Epithelial cell of proximal tubule (primary cell): ENCODE results near the gene ABCC11. TPM values are rescaled to one million over a fixed set of nuclear protein-coding genes. Genes with fewer than 3 reads are reported as not detected.
A peak's percentile ranks its signal among the peaks of the same experiment; 100 is the strongest.

Experiments
- DNase-seq: peaks from one replicate; pipeline ENCODE4 v3.0.0-alpha.2; 2011; ENCODE audit warnings: low read depth
- H3K4me3 ChIP-seq: 2 replicates; pipeline ENCODE4 v1.5.1; 2011; ENCODE audit warnings: low read depth, mild to moderate bottlenecking, low read length
- total RNA-seq: library from RNA; depleted of rRNA; stranded (reverse); fragments of >200 nt; gene quantifications from 2 replicates; pipeline ENCODE4 v1.2.3, GENCODE V29; 2015
- TF ChIP-seq, protein P1 (sequence below): conservative IDR thresholded peaks from 2 replicates; pipeline ENCODE4 v1.5.1; 2012; ENCODE audit warnings: low read depth, mild to moderate bottlenecking, low read length

The ABCC11 gene
- total RNA-seq, 1 donor from 2014 or later: not detected

DNA sequence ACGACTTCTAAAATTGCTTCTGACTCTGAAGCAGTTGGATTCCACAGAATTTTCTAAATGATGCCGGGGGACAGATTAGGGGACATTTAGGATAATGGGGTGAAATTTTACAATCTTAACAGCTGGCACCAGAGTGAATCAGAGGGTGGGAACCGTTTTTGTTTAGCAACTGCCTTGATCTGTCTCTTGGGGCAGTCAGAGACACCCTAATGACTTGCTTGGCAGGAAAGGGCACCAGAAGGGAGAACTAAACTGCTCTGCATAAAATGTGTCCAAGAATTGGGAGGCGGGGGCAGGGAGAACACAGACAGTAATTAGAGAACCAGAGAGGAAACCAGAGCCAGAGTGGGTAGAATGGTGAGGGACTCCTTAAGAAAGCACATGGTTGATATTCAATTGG is 85.4 kb downstream of the ABCC11 start:
- TF ChIP-seq, protein P1, sequence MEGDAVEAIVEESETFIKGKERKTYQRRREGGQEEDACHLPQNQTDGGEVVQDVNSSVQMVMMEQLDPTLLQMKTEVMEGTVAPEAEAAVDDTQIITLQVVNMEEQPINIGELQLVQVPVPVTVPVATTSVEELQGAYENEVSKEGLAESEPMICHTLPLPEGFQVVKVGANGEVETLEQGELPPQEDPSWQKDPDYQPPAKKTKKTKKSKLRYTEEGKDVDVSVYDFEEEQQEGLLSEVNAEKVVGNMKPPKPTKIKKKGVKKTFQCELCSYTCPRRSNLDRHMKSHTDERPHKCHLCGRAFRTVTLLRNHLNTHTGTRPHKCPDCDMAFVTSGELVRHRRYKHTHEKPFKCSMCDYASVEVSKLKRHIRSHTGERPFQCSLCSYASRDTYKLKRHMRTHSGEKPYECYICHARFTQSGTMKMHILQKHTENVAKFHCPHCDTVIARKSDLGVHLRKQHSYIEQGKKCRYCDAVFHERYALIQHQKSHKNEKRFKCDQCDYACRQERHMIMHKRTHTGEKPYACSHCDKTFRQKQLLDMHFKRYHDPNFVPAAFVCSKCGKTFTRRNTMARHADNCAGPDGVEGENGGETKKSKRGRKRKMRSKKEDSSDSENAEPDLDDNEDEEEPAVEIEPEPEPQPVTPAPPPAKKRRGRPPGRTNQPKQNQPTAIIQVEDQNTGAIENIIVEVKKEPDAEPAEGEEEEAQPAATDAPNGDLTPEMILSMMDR: no peak
- H3K4me3 ChIP-seq: no peak overlapping the region
- DNase-seq: no peak

DNA sequence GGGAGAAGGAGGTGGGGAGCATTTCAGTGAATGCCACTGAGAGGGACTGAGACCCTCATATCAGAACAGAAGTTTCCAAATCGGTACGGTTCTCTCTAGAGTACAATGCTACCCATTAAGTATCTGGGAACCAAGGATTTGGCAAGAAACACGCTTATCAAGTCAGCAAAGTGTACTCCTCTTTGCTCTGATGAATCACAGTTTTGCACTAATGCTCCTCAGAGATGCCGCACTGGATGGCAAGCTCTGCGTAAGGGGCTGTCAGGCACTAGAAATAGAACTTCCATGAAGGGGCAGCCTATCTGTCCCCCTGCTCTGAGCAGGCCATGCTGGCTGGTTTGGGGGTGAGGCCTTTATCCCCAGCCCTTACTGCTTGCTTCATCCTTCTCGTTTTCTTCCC is 86.8 kb downstream of the ABCC11 start:
- H3K4me3 ChIP-seq: no peak overlapping the region
- no peak for DNase-seq
- TF ChIP-seq, protein P1: no peak

DNA sequence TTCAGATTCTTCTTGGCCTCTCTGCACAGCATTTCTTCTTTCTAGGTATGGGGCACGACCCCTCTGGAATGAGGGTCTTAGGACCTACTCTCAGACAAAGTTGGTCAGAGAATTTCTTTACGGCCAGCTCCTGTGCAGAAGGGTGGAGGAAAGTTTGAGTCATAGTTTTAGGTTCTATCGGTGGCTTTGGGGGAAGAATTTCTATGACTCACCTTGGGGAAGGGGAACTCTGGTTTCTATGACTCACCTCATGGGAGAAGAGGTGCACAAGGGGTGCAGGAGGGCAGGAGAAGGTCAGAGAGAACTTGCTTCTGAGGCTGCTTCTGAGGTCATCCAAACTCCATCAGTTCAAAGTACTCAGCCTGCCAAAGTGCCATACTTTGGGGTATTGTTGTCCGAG is 89.0 kb downstream of the ABCC11 start:
- TF ChIP-seq, protein P1: no peak
- peak; percentile 30 for DNase-seq
- no peak overlapping the region for H3K4me3 ChIP-seq

DNA sequence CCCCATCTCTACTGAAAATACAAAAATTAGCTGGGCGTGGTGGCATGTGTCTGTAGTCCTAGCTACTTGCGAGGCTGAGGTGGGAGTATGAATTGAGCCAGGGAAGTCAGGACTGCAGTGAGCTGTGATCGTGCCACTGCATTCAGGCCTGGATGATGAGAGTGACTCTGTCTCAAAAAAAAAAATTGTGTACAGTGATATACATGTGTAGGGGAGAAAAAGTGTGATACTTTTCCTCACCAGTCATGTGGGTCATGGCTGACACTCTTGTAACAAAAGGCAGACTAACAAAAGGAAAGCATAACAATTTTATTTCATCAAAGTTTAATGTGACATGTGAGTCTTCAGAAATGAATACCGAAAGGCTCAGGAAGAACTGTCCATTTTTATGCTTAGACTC is 89.5 kb downstream of the ABCC11 start:
- TF ChIP-seq, protein P1: no peak
- DNase-seq: no peak

DNA sequence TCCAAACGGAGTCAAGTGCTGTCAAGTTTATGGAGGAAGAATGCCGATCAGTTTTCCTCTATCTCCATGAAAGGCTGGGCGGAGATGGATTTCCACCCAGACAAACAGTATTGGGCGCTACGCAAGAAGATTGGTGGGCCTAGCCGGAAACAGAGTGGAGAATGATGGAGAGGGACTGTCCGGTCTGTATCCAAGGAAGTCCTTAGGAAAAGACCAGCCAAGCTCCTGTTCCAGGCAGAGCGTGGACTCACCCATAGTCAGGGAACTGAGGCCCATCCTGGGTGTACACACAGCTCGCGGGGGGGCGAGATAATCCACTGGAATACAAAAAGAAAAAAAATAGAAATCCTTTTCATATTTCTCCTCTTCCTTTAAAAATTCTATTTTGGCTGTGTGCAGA is 90.0 kb downstream of the ABCC11 start:
- no peak for DNase-seq
- TF ChIP-seq, protein P1: no peak
- H3K4me3 ChIP-seq: no peak overlapping the region

More for the DNA sequence above, 89.5 kb downstream of the ABCC11 start:
- H3K4me3 ChIP-seq: no peak overlapping the region

DNA sequence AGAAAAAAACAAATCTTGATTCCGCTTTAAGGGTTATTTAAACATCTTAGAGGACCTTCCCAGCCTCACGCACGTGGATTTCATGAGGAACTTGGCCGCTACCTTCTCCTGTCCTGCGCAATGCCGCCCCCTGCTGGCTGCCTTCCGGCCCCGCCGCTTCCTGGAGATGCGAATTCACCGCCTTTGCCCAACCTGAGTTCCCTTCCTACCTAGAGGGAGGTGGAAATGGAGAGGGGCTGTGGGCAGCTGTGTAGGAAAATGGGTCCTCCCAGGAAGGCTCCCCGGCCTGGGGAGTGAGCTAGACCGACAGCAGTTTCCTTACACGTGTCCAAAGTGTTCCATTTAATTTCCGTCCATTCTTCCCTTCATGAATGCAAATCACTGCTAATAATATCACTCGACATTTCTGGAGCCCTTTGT is 90.5 kb downstream of the ABCC11 start:
- H3K4me3 ChIP-seq: no peak overlapping the region
- DNase-seq: no peak
- TF ChIP-seq, protein P1: peak; percentile 83

DNA sequence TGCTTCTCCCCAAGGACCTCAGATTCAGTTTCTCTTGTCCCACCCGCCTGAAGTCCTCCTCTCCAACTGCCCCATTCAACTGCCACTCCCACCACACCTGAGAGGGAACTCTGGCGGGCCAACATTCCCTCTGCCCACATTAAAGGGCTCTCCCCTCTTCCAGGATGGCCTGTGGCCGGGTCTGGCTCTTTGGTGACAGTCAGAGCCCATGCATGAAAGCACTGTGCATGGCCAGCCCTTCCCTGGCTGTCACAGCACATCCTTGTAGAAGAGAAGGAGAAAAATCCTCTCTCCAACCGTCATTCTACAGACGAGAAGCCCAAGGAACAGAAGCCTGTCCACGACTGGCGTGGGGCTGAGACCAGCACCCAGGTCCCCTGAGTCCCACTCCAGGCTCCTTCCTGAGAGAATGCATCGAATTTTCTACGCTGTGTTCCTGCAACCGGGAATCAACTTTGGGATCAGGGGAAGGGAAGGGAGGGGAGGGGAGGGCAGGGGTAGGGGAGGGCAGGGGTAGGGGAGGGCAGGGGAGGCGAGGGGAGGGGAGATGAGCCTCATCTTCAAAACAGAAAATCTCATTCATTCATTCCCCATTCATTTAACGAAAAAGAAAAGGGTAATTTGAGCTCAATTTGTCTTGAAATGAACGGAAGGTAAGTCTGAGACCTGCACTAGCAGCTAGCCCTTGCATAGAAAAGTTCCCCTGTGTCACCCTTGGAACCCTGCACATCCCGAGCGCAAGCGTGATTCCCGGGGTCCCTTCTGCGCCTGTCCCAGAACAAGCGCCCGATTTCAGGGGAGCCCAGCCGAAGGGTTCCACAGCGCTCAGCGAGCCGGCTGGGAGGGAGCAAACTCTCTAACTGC is 91.2 kb downstream of the ABCC11 start, which contains the start of gene ABCC12:
Gene ABCC12 (minus strand): TSS at position 68 of the 864 bp plus-strand sequence. CDS start 9,569 bp downstream, outside the sequence.
- no peak within 1 kb of the TSS for H3K4me3 ChIP-seq
- TF ChIP-seq, protein P1: no peak
- DNase-seq: no peak
